SK-MEL-5 (cell line): ENCODE data around the gene ZNF750. TPM values are rescaled to one million over a fixed set of nuclear protein-coding genes. Genes with fewer than 3 reads are reported as not detected.

Experiments
- DNase-seq: peaks from one replicate; pipeline ENCODE4 v3.0.0-alpha.2; 2016; ENCODE audit warnings: low read depth, low spot score
- in situ Hi-C: cut with HindIII; loops from 2 replicates; pipeline ENCODE4 v1.10.0; 2016; ENCODE audit warnings: low sequenced_read_pairs, high pct_unique_total_duplicates, low pct_unique_long_range_greater_than_20kb
- total RNA-seq: library from RNA; depleted of rRNA; stranded (reverse); fragments of >200 nt; shearing (Covaris generic); gene quantifications from 2 replicates; pipeline ENCODE4 v1.2.3, GENCODE V29; 2014

Gene ZNF750
- total RNA-seq, 1 experiment from 2014 or later = not detected

DNA sequence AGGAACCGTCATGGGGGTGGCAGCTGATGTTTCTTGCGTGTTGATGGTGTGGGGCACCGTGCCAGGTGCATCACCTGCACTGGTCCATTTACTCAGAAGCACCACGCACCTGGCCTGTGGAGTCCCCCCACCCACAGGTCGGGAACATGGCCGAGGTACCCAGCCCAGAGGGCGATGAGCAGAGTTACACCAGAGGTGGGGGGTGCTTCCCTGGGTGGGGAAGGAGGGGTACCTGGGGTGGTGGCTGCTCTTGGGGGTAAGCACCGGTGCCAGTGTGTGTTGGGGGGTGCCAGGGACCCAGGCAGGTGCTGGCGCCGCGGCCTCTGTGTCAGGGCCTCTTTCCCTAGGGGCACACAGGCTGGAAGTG, 5.0 kb upstream of the ZNF750 start:
- in situ Hi-C loops = no loop called here
- DNase-seq = no peak

DNA sequence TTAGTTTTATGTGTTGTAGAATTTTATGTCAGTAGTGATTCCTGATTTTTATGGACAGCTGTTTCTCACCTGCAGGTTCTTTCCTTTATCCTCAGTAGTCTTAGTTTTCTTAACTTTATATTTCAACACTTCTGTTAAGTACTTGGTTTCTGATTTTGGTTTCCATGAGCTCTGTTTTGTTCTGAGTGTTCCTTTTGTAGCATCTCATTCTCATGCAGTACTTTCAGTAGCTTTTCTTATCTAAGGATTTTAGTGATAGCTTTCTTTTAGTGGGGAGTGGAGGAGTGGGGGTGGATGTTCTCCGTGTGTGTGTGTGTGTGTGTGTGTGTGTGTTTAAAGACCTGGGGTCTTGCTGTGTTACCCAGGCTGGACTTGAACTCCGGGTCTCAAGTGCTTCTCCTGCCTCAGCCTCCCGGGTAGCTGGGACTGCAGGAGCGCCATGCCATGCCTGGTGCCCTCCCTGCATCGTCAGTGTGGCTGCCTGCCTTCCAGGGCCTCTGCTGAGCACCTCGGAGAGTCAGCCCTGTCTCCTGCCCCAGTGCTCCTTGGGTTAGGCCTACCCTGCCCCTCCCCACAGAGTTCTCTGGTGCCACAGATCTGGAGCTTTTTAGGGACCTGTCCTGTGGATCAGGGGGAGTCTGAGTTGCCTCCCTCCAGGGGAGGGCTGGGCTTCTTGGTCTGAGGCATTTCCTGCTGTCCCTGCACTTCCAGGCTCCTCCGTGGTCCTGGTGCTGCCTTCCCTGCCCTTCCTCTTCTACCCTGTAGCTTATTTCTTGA, 4.3 kb upstream of the ZNF750 start:
- DNase-seq = no peak
- in situ Hi-C loops = no loop called here

DNA sequence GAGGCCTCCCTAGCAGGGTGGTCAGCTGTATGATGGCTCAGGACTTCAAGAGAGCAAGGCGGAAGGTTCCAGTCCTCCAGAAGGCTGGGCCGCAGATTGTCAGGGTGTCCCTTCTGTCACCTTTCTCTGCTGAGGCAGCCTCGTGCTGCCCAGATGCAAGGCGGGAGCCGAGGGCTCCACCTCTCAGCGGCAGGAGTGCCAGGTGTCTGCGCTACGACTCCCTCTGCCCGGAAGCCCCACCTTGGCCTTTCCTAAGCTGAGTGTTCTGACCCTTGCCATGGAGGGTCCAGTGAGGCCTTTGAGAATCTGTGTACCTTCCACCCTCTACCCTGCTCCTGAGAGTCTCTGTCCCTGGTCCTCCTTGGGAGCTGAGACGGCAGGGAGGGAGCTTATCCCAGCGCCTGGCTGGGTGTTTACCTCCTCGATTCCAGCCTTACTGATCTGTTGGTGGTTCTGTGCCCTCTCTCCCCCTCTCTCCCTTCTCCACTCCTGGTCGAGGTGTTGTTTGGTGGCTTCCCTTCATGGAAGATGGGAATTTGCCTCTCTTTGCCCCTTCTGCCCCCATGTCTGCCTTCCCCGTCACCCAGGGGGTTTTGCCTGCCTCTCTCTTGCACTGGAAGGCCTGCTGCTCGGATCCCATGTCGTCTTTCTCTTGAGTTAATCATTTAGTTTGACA, 2.2 kb upstream of the ZNF750 start:
- DNase-seq = no peak
- in situ Hi-C loops = no loop called here

DNA sequence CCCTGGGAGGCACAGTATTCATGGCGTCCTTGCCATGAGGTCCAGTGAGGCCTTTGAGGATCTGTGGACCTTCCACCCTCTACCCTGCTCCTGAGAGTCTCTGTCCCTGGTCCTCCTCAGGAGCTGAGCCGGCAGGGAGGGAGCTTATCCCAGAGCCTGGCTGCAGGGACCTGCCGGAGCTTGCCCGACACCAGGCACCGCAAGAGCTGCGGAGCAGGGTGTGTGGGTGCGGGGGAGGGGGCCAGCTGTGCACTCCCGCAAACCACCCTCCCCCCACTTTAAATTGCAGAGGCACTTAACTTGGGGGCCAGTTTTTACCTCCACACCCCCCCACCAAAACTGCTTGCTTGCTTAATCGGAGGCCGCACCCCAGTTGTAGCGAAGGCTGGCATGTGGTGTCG, 609 bp upstream of the ZNF750 start:
- in situ Hi-C loops = no loop called here

DNA sequence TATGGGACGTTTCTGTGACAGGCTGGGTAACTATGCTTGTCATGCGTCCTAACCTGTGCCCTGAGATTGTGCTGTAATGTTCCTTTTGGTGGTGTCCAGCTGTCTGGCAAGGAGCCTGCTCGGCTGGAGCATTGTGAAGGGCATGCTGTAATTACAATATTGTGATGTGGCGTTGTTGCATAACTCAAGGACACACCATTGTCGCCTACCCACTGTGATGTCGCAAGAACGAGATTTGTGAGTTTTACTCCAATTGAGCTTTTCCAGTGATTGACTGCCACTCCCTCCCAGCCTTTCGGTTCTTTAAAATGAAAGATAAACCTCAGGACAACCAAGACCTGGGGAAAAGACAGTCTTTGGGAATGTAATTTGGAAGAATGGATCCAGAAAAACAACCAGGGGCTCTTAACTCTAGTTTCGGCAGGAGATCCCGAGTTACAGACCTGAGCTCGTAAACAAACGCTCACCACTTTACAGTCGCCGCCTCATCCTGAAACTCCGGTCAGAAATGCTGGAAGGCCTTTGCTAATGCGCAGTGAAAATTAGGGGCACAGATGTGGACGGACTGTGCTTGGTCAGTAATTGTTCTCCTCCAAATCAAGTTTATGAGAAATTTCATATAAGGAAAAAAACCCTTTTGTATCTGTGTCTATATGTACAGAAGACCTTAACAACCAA, 1.3 kb downstream of the ZNF750 start:
- no peak for DNase-seq
- in situ Hi-C loops = no loop called here

More for the DNA sequence above, 609 bp upstream of the ZNF750 start:
- DNase-seq = no peak

DNA sequence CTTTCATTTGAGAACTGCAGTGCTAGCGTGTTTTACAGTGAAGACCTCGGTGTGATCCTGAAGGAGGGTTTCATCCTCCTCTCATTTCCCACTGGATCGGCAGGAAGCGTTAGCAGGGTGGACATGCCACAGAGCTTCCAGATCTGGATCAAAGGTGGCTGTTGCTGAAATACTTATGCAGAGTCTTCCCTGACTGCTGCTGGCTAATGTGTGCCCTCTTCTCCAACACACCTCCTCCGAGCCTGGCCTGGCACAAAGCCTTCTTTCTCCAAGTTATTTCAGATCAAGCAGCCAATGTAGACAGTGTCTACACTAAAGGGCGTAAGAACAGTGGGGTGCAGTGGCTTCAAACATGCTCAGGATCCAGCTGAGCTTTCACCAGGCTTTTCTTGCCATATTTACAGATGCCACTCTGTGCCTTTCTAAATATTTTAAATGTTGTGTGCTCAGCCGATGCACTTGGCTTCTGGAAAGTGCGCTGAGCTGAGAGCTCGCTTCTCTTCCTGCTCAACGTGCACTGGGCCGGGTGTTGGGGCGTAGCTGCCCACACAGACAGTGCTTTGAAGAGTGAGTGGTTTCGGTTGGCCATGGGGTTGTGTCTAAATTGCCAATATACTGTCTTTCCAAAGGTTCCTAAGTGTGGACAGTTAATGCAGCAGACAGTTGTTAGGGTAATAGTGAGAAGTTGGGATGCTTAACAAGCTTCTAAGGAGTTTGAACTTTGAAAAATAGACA, 2.1 kb downstream of the ZNF750 start:
- DNase-seq = no peak
- in situ Hi-C loops = no loop called here

DNA sequence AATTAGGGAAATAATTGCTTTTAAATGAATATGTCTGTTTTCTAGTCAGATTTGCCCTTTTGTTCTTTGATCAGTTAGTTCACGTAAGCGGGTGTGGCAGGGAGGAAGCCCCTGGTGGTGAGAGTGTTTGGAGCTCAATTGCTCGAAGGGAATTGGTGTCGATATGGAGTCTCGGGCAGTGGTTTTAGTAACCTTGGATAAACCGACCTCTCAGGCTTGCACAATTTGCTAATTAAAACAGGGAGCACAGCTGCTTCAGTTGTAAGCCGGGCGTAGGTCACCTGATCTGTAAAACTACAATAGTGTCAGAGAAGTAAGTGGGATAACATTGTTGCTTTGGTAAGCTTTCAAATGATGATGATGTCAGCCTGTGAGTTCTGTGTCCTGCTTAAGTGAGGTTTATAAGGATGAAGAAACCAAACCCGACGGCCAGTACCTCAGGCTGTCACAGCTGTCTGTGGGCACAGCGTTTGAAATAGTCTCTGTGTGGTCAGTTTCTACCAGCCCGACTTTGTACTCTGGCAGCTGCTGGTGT, 2.9 kb downstream of the ZNF750 start:
- in situ Hi-C loops = no loop called here
- no peak for DNase-seq

DNA sequence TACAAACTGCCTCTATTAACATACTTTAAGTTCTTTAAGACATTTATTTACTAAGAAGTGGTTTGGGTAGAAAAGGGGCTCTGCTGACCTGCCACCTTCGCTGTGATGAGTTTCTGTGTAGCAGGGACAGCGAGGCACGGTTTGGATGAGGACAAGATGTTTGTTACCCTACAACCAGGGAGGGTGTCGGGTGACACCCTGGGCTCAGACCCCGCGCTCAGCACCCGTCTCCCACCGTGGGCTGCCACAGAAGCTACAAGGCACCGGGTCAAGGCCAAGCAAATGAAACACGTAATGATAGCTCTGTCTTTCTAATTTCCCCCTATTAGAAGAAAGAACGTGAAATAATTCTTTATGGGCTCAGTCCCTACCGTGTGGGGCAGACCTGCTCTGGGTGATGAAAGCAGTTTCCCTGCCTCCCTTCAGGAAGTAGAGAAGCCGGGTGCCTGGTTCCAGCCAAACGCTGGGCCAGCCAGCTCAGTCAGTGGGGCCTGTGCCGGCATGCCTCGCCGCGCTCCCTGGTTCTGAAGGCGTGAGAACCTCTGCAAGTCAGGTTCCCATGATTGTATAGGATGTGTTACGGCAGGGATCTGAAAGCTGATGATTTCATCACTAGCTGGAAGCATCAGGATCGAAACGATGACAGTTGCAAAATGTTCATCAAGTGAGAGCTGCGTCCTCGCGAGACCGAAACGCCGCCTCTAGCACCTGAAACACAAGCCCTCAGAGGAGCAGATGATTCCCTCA, 3.9 kb downstream of the ZNF750 start:
- in situ Hi-C loops = no loop called here
- no peak for DNase-seq

DNA sequence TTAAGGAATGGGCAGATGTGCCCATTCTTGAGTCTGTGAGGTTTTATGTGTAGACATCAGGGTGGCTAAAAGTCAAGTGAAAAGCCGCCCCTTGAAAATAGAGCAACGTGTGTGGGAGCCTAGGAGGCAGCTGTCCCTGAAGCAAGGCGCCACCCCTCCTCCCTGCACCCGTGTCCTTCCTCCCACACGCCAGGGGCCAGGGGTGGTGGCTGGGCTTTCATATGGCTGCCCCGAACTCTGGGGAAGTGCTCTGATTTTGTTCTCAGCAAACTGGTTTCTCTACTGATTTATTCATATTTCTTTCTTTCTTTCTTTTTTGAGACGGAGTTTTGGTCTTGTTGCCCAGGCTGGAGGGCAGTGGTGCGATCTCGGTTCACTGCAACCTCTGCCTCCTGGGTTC, 4.7 kb downstream of the ZNF750 start:
- DNase-seq = no peak
- in situ Hi-C loops = no loop called here

DNA sequence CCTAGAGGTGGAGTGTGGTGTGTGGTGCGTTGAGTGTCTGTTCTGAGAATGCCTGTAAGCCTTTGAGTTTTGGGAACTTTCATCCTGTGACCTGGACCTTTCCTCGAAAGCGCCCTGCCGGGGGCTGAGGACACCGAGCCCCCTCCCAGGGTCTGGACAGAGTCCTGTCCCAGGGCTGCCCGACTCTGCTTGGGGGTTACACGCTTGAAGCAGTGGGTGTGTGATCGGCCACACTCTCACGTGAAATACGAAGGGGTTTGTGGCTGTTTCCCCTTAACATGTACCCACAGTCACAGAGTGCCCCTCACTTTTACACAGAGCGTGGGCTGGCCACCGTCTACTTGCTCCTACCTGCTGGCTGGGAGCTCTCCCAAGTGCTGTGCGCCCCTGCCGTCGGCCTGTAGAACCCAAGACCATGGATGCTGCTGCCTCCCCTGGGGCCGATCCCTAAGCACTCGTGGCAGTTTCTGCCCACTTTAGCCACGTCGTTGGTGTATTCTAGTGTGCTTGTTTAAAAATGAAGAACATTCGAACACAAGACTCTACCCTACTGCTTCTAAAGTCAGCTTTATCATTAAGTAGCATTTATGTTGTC, 6.8 kb downstream of the ZNF750 start:
- no peak for DNase-seq
- in situ Hi-C loops = no loop called here

DNA sequence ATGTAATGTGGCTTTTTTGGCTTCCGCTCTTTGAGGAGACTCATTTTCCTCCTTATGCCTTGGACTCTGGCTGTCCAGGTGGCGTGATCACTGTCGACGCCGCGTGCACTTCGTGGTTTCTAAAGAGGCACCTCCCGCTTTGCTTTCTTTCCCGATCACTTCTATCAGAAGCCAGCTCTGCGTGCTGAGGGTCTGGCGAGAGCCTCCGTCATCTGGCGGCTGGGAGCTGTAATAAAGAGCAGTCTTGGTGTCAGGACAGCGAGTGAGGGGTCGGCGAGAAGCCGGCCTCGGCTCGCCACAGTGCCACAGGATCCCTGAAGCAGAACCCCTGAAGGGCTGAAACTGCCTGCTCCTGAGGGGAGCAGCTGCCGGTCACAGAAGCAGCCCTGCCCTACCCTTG, 7.4 kb downstream of the ZNF750 start:
- in situ Hi-C loops = no loop called here
- DNase-seq = no peak

DNA sequence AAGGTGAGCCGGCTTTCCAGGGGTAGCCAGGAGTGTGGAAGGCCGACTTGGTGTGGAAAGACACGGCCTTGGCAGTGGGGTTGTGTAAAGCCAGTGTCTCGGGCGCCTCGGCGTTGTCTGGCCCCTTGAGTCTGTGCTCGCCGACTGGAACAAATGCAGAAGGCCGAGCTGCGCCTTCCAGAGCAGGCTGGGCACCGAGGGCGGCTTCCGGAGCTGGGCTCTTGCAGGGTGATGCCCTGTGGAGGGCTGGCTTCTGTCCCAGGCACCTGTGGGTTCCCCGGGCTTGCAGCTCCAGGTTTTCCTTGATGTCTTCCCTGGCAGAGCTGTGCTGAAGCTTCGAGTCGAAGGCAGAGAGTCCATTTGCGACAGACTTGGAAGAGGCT, 8.0 kb downstream of the ZNF750 start:
- in situ Hi-C loops = no loop called here

DNA sequence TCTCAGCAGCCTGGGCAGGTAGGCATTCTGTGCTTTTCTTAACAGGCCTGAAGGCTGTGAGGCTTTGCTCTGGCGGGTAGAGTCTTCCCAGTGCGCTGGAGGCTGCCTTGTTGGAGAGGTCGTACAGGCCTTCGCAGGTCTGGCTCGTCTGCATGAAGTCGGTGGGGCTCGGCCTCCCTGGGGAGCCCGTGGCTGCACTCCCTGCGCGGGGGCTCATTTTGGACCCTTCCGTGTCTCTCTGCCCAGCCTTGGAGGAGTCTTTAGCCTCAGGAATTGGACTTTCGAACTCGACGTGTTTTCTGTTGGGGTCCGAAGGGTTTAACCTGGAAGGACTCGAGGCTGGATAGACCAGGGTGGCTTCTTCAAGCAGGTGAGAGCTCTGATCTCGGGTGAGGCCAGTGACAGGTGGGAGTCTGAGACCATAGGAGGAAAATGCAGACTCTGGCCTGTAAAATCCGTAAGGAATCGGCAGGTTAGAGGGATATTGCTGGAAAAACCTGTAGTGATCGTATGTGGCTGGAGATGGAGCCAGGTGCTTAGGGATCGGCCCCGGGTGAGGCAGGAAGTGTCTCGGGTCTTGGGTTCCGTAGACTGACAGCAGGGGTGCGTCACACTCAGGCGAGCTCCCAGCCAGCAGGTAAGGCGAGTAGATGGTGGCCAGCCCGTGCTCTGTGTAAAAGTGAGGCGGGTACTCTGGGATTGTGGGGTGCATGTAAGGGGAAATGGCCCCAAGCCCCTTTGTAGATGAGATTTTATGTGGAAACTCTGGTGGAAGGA, 8.6 kb downstream of the ZNF750 start:
- in situ Hi-C loops = no loop called here
- DNase-seq = no peak

More for the DNA sequence above, 8.0 kb downstream of the ZNF750 start:
- no peak for DNase-seq

DNA sequence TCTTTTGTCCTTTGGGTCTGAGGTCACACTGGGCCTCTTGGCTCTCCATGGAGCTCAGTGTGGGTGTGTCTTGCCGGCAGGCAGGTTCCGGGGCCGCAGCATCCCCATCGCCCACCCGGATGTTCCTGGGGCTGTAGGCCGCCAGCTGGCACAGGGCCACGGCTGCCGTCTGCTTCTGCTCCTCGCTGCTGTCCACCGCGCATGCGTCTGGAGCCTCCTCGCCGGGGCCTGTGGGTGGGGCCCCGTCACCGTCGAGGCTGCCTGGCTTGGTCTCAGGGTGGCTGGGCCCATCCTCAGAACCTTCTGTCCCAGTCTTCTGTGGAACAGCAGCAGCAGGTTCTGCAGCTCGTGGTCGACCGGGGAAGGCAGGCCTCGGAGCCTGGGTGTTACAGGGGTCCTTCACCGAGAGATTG, 9.6 kb downstream of the ZNF750 start:
- no peak for DNase-seq
- in situ Hi-C loops = no loop called here

DNA sequence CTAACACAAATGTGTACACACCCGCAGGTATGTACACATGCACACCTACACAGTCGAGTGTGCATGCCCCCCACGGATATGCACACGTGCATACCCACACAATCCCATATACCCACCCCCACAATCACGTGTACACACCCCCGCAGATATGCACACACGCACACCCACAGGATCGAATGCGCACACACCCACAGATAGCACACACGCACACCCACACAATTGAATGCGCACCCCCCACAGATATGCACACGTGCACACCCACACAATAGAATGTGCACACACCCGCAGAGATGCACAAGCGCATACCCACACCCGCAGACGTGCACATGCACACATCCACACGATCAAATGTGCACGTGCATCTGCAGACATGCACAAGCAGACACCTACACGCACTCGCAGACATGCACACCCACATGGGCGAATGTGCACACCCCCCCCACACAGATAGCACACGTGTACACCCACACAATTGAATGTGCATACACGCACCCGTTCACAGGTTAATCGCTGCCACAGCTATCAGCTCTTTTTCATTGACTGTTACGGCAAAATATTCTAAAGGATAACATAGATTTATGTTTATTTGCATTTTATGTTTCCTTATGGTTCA, 10.8 kb downstream of the ZNF750 start:
- in situ Hi-C loops = no loop called here
- no peak for DNase-seq

DNA sequence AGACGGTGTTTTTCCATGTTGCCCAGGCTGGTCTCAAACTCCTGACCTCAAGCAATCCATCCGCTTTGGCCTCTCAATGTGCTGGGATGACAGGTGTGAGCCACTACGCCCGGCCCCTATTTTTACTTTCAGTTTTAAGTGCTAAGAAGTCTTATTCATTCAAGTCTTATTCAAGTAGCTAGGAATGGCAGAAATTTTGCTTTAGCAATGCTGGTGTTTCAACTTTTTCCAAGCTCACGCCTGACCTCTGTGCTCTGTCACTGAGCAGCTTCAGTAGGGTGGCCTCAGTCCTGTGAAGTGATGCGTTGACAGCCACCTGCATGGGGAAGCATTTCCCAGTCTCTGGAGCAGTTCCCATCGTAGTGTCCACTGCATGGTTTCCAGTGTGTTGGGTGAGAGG, 12.9 kb downstream of the ZNF750 start:
- in situ Hi-C loops = no loop called here
- DNase-seq = no peak
